ENCODE data around the gene STK4. TPM values are rescaled to one million over a fixed set of nuclear protein-coding genes. Genes with fewer than 3 reads are reported as not detected.

STK4 gene
- total and polyA plus RNA-seq, 2 of the 4 experiments (the other 2 are of a cell fraction): 10.2 to 22.2 TPM

DNA sequence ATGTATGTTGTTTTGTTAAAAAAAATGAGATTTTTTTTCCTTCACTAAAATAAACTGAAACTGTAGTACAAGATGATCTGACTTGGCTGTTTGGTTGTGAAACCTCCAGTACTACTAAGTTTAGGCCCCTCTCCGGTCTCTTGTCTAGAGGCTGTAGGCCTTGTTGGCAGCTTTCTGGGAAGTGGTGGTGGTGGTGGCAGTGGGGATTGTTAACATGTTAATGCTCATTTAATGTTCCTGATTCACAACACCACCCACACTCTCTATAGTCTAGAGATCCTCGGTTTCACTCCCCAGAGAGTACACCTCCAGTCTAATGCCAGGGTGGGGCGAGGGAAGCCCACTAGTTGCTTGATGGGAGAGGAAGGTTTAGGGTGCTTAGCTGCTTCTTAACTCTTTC lies 24.1 kb downstream of the STK4 start:
- ChIA-PET POLR2A (ENCODE audit: unreplicated experiment) (no interaction called here), CTCF (no interaction called here)
- H2BK120ac ChIP-seq (ENCODE audit: low read depth, low read length): peak overlapping the region; percentile 3; the same call in 1 of the 2 replicates
- H3K27ac ChIP-seq (ENCODE audit: insufficient read depth, low read length): no peak overlapping the region
- TF ChIP-seq RFX5 (IDR thresholded peaks at IDR 0.05; ENCODE audit: low read depth, low read length) (no peak), MAFK (IDR thresholded peaks at IDR 0.05; ENCODE audit: low read depth, low read length) (no peak), MAZ (IDR thresholded peaks at IDR 0.05; ENCODE audit: borderline replicate concordance, low read depth, low read length) (no peak), POLR2A (IDR thresholded peaks at IDR 0.05; ENCODE audit: low read depth, low read length) (no peak), RAD21 (IDR thresholded peaks at IDR 0.05; ENCODE audit: low read length) (no peak), FOS (IDR thresholded peaks at IDR 0.05; ENCODE audit: low read depth, low read length) (no peak), SMC3 (IDR thresholded peaks at IDR 0.05; ENCODE audit: low read depth, low read length) (no peak), CEBPB (IDR thresholded peaks at IDR 0.05; ENCODE audit: low read depth, low read length) (no peak), MXI1 (IDR thresholded peaks at IDR 0.05; ENCODE audit: borderline replicate concordance, low read depth, low read length) (no peak), CHD1 (IDR thresholded peaks at IDR 0.05; ENCODE audit: low read depth, low read length) (no peak), NFE2L2 (IDR thresholded peaks at IDR 0.05; ENCODE audit: low read depth, low read length) (no peak), RCOR1 (IDR thresholded peaks at IDR 0.05; ENCODE audit: insufficient replicate concordance, low read length) (no peak), BHLHE40 (IDR thresholded peaks at IDR 0.05; ENCODE audit: low read depth, low read length) (no peak)
- TF ChIP-seq, protein P1, sequence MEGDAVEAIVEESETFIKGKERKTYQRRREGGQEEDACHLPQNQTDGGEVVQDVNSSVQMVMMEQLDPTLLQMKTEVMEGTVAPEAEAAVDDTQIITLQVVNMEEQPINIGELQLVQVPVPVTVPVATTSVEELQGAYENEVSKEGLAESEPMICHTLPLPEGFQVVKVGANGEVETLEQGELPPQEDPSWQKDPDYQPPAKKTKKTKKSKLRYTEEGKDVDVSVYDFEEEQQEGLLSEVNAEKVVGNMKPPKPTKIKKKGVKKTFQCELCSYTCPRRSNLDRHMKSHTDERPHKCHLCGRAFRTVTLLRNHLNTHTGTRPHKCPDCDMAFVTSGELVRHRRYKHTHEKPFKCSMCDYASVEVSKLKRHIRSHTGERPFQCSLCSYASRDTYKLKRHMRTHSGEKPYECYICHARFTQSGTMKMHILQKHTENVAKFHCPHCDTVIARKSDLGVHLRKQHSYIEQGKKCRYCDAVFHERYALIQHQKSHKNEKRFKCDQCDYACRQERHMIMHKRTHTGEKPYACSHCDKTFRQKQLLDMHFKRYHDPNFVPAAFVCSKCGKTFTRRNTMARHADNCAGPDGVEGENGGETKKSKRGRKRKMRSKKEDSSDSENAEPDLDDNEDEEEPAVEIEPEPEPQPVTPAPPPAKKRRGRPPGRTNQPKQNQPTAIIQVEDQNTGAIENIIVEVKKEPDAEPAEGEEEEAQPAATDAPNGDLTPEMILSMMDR (conservative IDR thresholded peaks at IDR 0.05; ENCODE audit: low read depth, low read length): no peak
- TF ChIP-seq, protein P2, sequence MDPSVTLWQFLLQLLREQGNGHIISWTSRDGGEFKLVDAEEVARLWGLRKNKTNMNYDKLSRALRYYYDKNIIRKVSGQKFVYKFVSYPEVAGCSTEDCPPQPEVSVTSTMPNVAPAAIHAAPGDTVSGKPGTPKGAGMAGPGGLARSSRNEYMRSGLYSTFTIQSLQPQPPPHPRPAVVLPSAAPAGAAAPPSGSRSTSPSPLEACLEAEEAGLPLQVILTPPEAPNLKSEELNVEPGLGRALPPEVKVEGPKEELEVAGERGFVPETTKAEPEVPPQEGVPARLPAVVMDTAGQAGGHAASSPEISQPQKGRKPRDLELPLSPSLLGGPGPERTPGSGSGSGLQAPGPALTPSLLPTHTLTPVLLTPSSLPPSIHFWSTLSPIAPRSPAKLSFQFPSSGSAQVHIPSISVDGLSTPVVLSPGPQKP (IDR thresholded peaks at IDR 0.05; ENCODE audit: borderline replicate concordance, low read depth, low read length): no peak
- TF ChIP-seq, protein P3, sequence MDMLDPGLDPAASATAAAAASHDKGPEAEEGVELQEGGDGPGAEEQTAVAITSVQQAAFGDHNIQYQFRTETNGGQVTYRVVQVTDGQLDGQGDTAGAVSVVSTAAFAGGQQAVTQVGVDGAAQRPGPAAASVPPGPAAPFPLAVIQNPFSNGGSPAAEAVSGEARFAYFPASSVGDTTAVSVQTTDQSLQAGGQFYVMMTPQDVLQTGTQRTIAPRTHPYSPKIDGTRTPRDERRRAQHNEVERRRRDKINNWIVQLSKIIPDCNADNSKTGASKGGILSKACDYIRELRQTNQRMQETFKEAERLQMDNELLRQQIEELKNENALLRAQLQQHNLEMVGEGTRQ (IDR thresholded peaks at IDR 0.05; ENCODE audit: low read depth, low read length): no peak
- H2AK5ac ChIP-seq (ENCODE audit: low read depth, low read length): no peak overlapping the region
- no peak overlapping the region for H4K91ac ChIP-seq (ENCODE audit: insufficient read depth, low read depth, low read length)
- peaks cover 10% of the 10 kb centered on the region for H3K4me1 ChIP-seq (ENCODE audit: control insufficient read depth, insufficient read depth, low read length)
- no peak overlapping the region for H2BK15ac ChIP-seq (ENCODE audit: low read depth, low read length)
- intact Hi-C loops (cut with micrococcal nuclease) (no loop called here), dilution Hi-C loops (cut with HindIII; ENCODE audit: low sequenced_read_pairs, unreplicated experiment) (no loop called here), in situ Hi-C loops (cut with MboI; ENCODE audit: low sequenced_read_pairs) (no loop called here)
- no peak overlapping the region for H3K56ac ChIP-seq (ENCODE audit: extremely low read depth, insufficient read depth, low read length)
- H3K4ac ChIP-seq (ENCODE audit: low read depth, low read length): peak overlapping the region; percentile 48
- peak overlapping the region; percentile 61; the same call in 1 of the 2 replicates for H4K5ac ChIP-seq (ENCODE audit: low read depth, low read length)
- H3K27me3 ChIP-seq (ENCODE audit: control insufficient read depth, insufficient read depth, low read length): no peaks in the 10 kb centered on the region
- H3K4me3 ChIP-seq (ENCODE audit: insufficient read depth, low read depth, low read length): no peak overlapping the region
- no CpG with 5 or more reads among the region's 3 CpGs for WGBS, 2 experiments (ENCODE audit: extremely low coverage in 2 of 2, insufficient read length in 1 of 2)
- BruUV-seq (replicated peaks): no TSS peak
- H4K20me1 ChIP-seq (ENCODE audit: insufficient read depth, low read length): no peaks in the 10 kb centered on the region
- H3K9ac ChIP-seq (ENCODE audit: low read depth, low read length): no peak overlapping the region
- peak overlapping the region in 1 of 2 experiments; percentile 54; a peak in 1 of 4 replicates for H4K8ac ChIP-seq (ENCODE audit: low read depth in 2 of 2, low read length in 2 of 2)
- H3K9me3 ChIP-seq (ENCODE audit: control insufficient read depth, insufficient read depth, low read length): no peaks in the 10 kb centered on the region
- H3K4me2 ChIP-seq (ENCODE audit: low read depth, low read length): peak overlapping the region; percentile 65
- peak overlapping the region; percentile 25; the same call in 1 of the 2 replicates for H2BK20ac ChIP-seq (ENCODE audit: low read depth, low read length)
- H3K36me3 ChIP-seq (ENCODE audit: control insufficient read depth, insufficient read depth, low read length): peaks cover 5% of the 10 kb centered on the region
- ATAC-seq (ENCODE audit: low read depth) (peak; percentile 53; the same call in 1 of the 2 replicates), DNase-seq (no peak)
- peak overlapping the region; percentile 21 for H2AFZ ChIP-seq (replicated peaks; ENCODE audit: low read length, poor library complexity)
- peak overlapping the region; percentile 56; the same call in 1 of the 2 replicates for H3K18ac ChIP-seq (ENCODE audit: low read depth, low read length)
- H3K9me1 ChIP-seq (ENCODE audit: insufficient read depth, low read length): 0 out of 2 replicates have a peak, but pooled peaks cover 7% of the 10 kb centered on the region
- H3K79me1 ChIP-seq (ENCODE audit: low read depth in 1 of 2, low read length in 2 of 2): peaks cover 15 to 25% of the 10 kb centered on the region in 2 experiments; a peak in 3 of 4 replicates
- H2BK5ac ChIP-seq (ENCODE audit: low read depth, low read length, poor library complexity, severe bottlenecking): peak overlapping the region; percentile 58
- no peak overlapping the region for H2AK9ac ChIP-seq (replicated peaks; ENCODE audit: low read depth, low read length, poor library complexity)
- H3K14ac ChIP-seq (replicated peaks; ENCODE audit: low read depth, low read length): no peak overlapping the region; the same call in 1 of the 2 replicates
- peak overlapping the region; percentile 89; the same call in 1 of the 2 replicates for H3K23ac ChIP-seq (ENCODE audit: low read depth, low read length)
